Measurements from ENCODE around the gene ISM2. TPM values are rescaled to one million over a fixed set of nuclear protein-coding genes. Genes with fewer than 3 reads are reported as not detected.

The ISM2 gene
- polyA plus RNA-seq, 1 donor from 2014 or later = 1.4 TPM

GRCh38 chr14:77505031-77505430 lies 6.4 kb upstream of the ISM2 start:
- H3F3A ChIP-seq (ENCODE audit: insufficient read depth, low read length, poor library complexity, severe bottlenecking) = no peaks in the 10 kb centered on the region
- no peak overlapping the region for H3K27ac ChIP-seq (ENCODE audit: low read length)
- H3K4me2 ChIP-seq (ENCODE audit: low read length) = no peak overlapping the region
- no peaks in the 10 kb centered on the region for H3K9me2 ChIP-seq (ENCODE audit: insufficient read depth, low read length)
- no peak overlapping the region for H3K9ac ChIP-seq (ENCODE audit: low read length)
- no peaks in the 10 kb centered on the region for H3K36me3 ChIP-seq (ENCODE audit: insufficient read depth, low read length)
- TF ChIP-seq TAF1 (IDR thresholded peaks at IDR 0.05; ENCODE audit: low read depth) (no peak), MXI1 (conservative IDR thresholded peaks at IDR 0.05; ENCODE audit: poor library complexity, severe bottlenecking) (no peak), POLR2AphosphoS5 (IDR thresholded peaks at IDR 0.05) (no peak), EZH2 (IDR thresholded peaks at IDR 0.05; ENCODE audit: borderline replicate concordance, insufficient read depth, low read length, poor library complexity, severe bottlenecking) (no peak), SMC3 (conservative IDR thresholded peaks at IDR 0.05; ENCODE audit: poor library complexity) (no peak), CTCF (IDR thresholded peaks at IDR 0.05; ENCODE audit: poor library complexity, severe bottlenecking) (no peak), RAD21 (conservative IDR thresholded peaks at IDR 0.05) (no peak), EP300 (conservative IDR thresholded peaks at IDR 0.05; ENCODE audit: poor library complexity, severe bottlenecking) (no peak)
- TF ChIP-seq, protein P1, sequence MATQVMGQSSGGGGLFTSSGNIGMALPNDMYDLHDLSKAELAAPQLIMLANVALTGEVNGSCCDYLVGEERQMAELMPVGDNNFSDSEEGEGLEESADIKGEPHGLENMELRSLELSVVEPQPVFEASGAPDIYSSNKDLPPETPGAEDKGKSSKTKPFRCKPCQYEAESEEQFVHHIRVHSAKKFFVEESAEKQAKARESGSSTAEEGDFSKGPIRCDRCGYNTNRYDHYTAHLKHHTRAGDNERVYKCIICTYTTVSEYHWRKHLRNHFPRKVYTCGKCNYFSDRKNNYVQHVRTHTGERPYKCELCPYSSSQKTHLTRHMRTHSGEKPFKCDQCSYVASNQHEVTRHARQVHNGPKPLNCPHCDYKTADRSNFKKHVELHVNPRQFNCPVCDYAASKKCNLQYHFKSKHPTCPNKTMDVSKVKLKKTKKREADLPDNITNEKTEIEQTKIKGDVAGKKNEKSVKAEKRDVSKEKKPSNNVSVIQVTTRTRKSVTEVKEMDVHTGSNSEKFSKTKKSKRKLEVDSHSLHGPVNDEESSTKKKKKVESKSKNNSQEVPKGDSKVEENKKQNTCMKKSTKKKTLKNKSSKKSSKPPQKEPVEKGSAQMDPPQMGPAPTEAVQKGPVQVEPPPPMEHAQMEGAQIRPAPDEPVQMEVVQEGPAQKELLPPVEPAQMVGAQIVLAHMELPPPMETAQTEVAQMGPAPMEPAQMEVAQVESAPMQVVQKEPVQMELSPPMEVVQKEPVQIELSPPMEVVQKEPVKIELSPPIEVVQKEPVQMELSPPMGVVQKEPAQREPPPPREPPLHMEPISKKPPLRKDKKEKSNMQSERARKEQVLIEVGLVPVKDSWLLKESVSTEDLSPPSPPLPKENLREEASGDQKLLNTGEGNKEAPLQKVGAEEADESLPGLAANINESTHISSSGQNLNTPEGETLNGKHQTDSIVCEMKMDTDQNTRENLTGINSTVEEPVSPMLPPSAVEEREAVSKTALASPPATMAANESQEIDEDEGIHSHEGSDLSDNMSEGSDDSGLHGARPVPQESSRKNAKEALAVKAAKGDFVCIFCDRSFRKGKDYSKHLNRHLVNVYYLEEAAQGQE (IDR thresholded peaks at IDR 0.05; ENCODE audit: borderline replicate concordance) = no peak
- peaks cover 8% of the 10 kb centered on the region for H3K27me3 ChIP-seq (ENCODE audit: insufficient read depth, low read depth, low read length)
- no peaks in the 10 kb centered on the region for H3K79me2 ChIP-seq (replicated peaks; ENCODE audit: insufficient read depth, low read length)
- H3K4me3 ChIP-seq (ENCODE audit: low read length) = no peak overlapping the region
- no peak overlapping the region for H2AFZ ChIP-seq (ENCODE audit: low read depth, low read length)
- no peaks in the 10 kb centered on the region for H4K20me1 ChIP-seq (ENCODE audit: insufficient read depth)
- peaks cover 6% of the 10 kb centered on the region for H3K9me3 ChIP-seq (ENCODE audit: low read length)

DNA sequence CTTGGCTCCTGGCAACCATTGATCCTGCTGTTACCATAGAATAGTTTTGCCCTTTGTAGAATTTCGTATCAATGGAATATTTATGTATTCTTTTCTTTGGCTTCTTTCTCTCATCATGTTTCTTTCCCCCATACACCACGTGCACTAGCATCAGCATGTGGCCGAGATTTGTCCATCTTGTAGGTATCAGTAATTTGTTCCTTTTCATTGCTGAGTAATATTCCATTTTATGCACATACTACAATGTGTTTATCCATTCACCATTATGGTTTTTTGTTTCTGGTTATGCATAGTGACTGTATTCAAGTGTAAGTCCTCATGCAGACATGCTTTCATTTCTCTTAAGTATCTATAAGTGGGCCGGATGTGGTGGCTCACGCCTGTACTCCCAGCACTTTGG lies 4.5 kb upstream of the ISM2 start:
- Histone ChIP-seq H3K4me3 (ENCODE audit: low read length) (no peak overlapping the region), H3K27me3 (ENCODE audit: insufficient read depth, low read depth, low read length) (peaks cover 24% of the 10 kb centered on the region), H3K27ac (ENCODE audit: low read length) (no peak overlapping the region), H3K9me2 (ENCODE audit: insufficient read depth, low read length) (no peaks in the 10 kb centered on the region), H3K9ac (ENCODE audit: low read length) (no peak overlapping the region), H3K79me2 (replicated peaks; ENCODE audit: insufficient read depth, low read length) (no peaks in the 10 kb centered on the region), H2AFZ (ENCODE audit: low read depth, low read length) (no peak overlapping the region), H3F3A (ENCODE audit: insufficient read depth, low read length, poor library complexity, severe bottlenecking) (no peaks in the 10 kb centered on the region), H3K9me3 (ENCODE audit: low read length) (peaks cover 6% of the 10 kb centered on the region), H3K4me2 (ENCODE audit: low read length) (no peak overlapping the region), H4K20me1 (ENCODE audit: insufficient read depth) (no peaks in the 10 kb centered on the region), H3K36me3 (ENCODE audit: insufficient read depth, low read length) (no peaks in the 10 kb centered on the region)
- TF ChIP-seq RAD21 (conservative IDR thresholded peaks at IDR 0.05) = no peak
- no peak for TF ChIP-seq EP300 (conservative IDR thresholded peaks at IDR 0.05; ENCODE audit: poor library complexity, severe bottlenecking)
- TF ChIP-seq CTCF (IDR thresholded peaks at IDR 0.05; ENCODE audit: poor library complexity, severe bottlenecking) = no peak
- no peak for TF ChIP-seq MXI1 (conservative IDR thresholded peaks at IDR 0.05; ENCODE audit: poor library complexity, severe bottlenecking)
- TF ChIP-seq TAF1 (IDR thresholded peaks at IDR 0.05; ENCODE audit: low read depth) = no peak
- TF ChIP-seq, protein P1 (IDR thresholded peaks at IDR 0.05; ENCODE audit: borderline replicate concordance) = no peak
- no peak for TF ChIP-seq POLR2AphosphoS5 (IDR thresholded peaks at IDR 0.05)
- TF ChIP-seq SMC3 (conservative IDR thresholded peaks at IDR 0.05; ENCODE audit: poor library complexity) = no peak
- TF ChIP-seq EZH2 (IDR thresholded peaks at IDR 0.05; ENCODE audit: borderline replicate concordance, insufficient read depth, low read length, poor library complexity, severe bottlenecking) = no peak
